ENCODE data around the gene SERTAD1.
"Not testable (repeated sequence)": the region's sequence is repeated elsewhere in the genome, so short reads cannot be mapped to it uniquely, and the experiment has no call there.

DNA sequence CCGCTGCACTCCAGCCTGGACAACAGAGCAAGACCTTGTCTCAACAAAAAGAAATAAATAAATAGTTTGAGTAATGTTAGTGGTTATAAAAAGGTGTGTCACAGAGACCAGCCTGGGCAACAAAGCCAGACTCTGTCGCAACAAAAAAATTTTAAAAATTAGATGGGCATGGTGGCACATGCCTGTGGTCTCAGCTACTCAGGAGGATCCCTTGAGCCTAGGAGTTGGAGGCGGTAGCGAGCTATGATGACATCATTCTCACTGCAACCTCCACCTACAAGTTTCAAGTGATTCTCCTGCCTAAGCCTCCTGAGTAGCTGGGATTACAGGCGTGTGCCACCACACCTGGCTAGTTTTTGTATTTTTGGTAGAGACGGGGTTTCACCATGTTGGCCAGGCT lies 28.2 kb upstream of the SERTAD1 start:
- TF ChIP-seq POLR2A (IDR thresholded peaks at IDR 0.05): not testable (repeated sequence)
- TF ChIP-seq, protein P1, sequence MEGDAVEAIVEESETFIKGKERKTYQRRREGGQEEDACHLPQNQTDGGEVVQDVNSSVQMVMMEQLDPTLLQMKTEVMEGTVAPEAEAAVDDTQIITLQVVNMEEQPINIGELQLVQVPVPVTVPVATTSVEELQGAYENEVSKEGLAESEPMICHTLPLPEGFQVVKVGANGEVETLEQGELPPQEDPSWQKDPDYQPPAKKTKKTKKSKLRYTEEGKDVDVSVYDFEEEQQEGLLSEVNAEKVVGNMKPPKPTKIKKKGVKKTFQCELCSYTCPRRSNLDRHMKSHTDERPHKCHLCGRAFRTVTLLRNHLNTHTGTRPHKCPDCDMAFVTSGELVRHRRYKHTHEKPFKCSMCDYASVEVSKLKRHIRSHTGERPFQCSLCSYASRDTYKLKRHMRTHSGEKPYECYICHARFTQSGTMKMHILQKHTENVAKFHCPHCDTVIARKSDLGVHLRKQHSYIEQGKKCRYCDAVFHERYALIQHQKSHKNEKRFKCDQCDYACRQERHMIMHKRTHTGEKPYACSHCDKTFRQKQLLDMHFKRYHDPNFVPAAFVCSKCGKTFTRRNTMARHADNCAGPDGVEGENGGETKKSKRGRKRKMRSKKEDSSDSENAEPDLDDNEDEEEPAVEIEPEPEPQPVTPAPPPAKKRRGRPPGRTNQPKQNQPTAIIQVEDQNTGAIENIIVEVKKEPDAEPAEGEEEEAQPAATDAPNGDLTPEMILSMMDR (IDR thresholded peaks at IDR 0.05): not testable (repeated sequence)

Data from heart left ventricle (tissue), 13 donors.